ENCODE results near the gene DVL1.

DVL1 gene

DNA sequence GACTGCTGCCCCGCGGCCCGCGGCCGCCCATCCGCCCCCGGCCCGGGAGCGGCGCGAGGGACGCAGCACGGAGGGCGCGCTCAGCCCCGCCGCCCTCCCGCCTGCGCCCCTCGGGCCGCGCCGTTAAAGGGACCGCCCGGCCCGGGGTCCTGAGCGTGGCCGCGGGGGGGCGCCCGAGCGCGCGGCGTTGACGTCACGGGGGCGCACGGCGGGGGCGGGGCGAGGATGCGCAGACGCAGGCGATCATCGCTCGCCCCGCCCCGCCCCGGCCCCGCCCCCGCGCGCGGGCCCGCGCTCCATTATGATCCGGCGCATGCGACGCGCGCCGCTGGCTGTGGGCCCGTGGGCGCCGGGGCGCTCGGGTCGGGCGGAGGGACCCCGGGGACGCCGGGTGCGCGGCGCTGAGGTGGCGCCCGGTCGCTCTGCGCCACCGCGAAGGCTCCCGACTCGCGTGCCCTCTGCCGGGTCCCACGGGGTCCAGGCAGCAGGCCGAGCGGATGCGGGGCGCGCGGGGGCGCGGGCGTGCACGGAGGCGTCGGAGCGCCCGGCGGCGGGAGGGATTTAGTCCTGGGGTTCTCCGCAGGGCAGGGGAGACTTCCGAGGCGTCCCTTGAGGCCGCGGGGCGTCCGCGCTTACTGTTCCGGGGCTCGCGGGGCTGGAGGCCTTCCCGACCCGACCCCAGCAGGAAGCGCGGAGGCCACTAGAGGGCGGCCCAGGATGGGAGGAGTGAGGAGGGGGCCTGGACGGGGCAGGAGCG is at the start of gene DVL1:
Gene DVL1, minus strand, starts transcription at position 163 of the 757 bp plus-strand sequence. CDS start 353 bp downstream, outside the sequence.
- Histone ChIP-seq H3K4me2 (ENCODE audit: low read length) (peak within 1 kb of the TSS; percentile 81), H3K4me3 (ENCODE audit: low read length) (peak within 1 kb of the TSS; percentile 99), H2AFZ (ENCODE audit: low read depth, low read length) (peak within 1 kb of the TSS; percentile 79; the same call in 1 of the 2 replicates), H3K9ac (ENCODE audit: low read length) (peak within 1 kb of the TSS; percentile 97), H3K27me3 (ENCODE audit: low read depth, low read length) (no peaks in the 10 kb centered on the region), H4K20me1 (ENCODE audit: insufficient read depth, low read length) (peaks cover 28% of the 10 kb centered on the region; the same call in 1 of the 2 replicates), H3K4me1 (ENCODE audit: low read length) (peaks cover 19% of the 10 kb centered on the region), H3K9me3 (ENCODE audit: insufficient read depth, low read length) (no peaks in the 10 kb centered on the region), H3K36me3 (replicated peaks; ENCODE audit: low read depth, low read length) (no peaks in the 10 kb centered on the region), H3K79me2 (ENCODE audit: low read length) (peaks cover 45% of the 10 kb centered on the region), H3K27ac (ENCODE audit: low read length) (peak within 1 kb of the TSS; percentile 75)
- TF ChIP-seq, protein P1, sequence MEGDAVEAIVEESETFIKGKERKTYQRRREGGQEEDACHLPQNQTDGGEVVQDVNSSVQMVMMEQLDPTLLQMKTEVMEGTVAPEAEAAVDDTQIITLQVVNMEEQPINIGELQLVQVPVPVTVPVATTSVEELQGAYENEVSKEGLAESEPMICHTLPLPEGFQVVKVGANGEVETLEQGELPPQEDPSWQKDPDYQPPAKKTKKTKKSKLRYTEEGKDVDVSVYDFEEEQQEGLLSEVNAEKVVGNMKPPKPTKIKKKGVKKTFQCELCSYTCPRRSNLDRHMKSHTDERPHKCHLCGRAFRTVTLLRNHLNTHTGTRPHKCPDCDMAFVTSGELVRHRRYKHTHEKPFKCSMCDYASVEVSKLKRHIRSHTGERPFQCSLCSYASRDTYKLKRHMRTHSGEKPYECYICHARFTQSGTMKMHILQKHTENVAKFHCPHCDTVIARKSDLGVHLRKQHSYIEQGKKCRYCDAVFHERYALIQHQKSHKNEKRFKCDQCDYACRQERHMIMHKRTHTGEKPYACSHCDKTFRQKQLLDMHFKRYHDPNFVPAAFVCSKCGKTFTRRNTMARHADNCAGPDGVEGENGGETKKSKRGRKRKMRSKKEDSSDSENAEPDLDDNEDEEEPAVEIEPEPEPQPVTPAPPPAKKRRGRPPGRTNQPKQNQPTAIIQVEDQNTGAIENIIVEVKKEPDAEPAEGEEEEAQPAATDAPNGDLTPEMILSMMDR (IDR thresholded peaks at IDR 0.05; ENCODE audit: low read depth, low read length) = peak; percentile 44
- no peak for TF ChIP-seq EZH2phosphoT487 (IDR thresholded peaks at IDR 0.05; ENCODE audit: low read depth)

DNA sequence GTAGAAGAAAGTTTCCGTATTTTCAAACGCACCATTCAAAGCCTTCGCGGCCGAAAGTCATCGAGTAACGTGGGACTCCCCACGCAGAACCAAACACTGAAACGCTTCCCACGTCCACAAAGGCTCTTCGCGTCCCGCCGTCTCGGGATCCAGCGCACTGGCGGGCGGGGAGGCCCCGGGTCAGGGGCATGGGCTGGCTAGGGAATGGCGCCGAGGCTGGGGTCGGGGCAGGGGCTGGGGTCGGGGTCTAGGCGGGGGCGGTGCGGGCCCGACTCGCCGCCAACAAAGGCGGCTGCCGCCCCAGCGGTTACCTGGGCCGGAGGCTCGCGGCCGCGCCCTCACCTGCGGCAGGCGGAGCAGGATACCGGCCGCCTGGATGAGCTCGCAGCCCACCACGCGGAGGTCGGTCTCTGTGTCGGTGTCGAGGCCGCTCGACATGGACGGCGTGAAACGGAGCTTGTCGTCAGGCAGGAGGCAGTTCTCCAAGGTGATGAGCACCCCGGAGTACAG is 49.5 kb upstream of the DVL1 start:
- H3K27ac ChIP-seq (ENCODE audit: low read length) = peak overlapping the region; percentile 61
- no peak for TF ChIP-seq EZH2phosphoT487 (IDR thresholded peaks at IDR 0.05; ENCODE audit: low read depth)
- TF ChIP-seq, protein P1 (IDR thresholded peaks at IDR 0.05; ENCODE audit: low read depth, low read length) = no peak
- peak overlapping the region; percentile 94 for H3K9ac ChIP-seq (ENCODE audit: low read length)
- H3K4me2 ChIP-seq (ENCODE audit: low read length) = peak overlapping the region; percentile 95
- peaks cover 20% of the 10 kb centered on the region for H3K4me1 ChIP-seq (ENCODE audit: low read length)
- peaks cover 71% of the 10 kb centered on the region for H3K79me2 ChIP-seq (ENCODE audit: low read length)
- peak overlapping the region; percentile 96 for H3K4me3 ChIP-seq (ENCODE audit: low read length)
- no peaks in the 10 kb centered on the region for H4K20me1 ChIP-seq (ENCODE audit: insufficient read depth, low read length)
- no peaks in the 10 kb centered on the region for H3K9me3 ChIP-seq (ENCODE audit: insufficient read depth, low read length)
- H3K36me3 ChIP-seq (replicated peaks; ENCODE audit: low read depth, low read length) = peaks cover 55% of the 10 kb centered on the region
- no peak overlapping the region for H2AFZ ChIP-seq (ENCODE audit: low read depth, low read length)
- H3K27me3 ChIP-seq (ENCODE audit: low read depth, low read length) = no peaks in the 10 kb centered on the region

DNA sequence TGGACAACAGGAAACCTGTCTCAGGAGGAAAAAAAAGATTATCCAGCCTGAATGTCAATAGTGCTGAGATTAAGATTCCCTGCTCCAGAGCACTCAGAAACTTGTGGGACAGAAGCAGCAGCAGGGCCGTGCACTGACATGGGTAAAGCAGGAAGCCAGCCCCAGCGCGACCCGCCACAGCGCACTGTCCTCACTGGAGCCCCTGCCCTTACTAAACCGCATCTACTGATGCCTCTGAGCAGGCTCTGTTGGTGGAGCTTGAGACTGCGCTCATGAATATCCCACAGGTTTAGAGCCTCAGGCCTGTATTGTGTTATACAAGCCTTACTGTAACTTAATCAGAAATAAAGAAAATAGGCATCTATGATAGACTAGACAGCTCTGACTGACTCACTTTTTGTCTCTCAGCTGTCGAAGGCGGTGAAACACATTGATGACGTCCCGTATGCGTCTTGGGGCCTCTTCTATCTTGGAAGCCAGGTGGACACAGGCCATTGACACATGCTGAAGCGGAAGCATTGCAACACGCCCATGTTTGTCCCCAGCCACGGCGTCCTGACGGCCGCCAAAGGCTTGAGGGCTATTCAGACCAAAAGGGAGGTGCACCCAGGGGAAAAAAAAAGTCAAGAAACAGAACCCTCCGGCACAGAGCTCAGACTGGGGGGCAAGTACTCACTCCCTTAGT is 48.8 kb upstream of the DVL1 start:
- no peaks in the 10 kb centered on the region for H4K20me1 ChIP-seq (ENCODE audit: insufficient read depth, low read length)
- no peaks in the 10 kb centered on the region for H3K9me3 ChIP-seq (ENCODE audit: insufficient read depth, low read length)
- H3K27ac ChIP-seq (ENCODE audit: low read length) = peak overlapping the region; percentile 61
- no peak for TF ChIP-seq EZH2phosphoT487 (IDR thresholded peaks at IDR 0.05; ENCODE audit: low read depth)
- TF ChIP-seq, protein P1 (IDR thresholded peaks at IDR 0.05; ENCODE audit: low read depth, low read length) = no peak
- H3K4me2 ChIP-seq (ENCODE audit: low read length) = peak overlapping the region; percentile 95
- peaks cover 75% of the 10 kb centered on the region for H3K79me2 ChIP-seq (ENCODE audit: low read length)
- peaks cover 20% of the 10 kb centered on the region for H3K4me1 ChIP-seq (ENCODE audit: low read length)
- no peak overlapping the region for H2AFZ ChIP-seq (ENCODE audit: low read depth, low read length)
- peak overlapping the region; percentile 96 for H3K4me3 ChIP-seq (ENCODE audit: low read length)
- no peaks in the 10 kb centered on the region for H3K27me3 ChIP-seq (ENCODE audit: low read depth, low read length)
- peaks cover 58% of the 10 kb centered on the region for H3K36me3 ChIP-seq (replicated peaks; ENCODE audit: low read depth, low read length)
- H3K9ac ChIP-seq (ENCODE audit: low read length) = peak overlapping the region; percentile 94

DNA sequence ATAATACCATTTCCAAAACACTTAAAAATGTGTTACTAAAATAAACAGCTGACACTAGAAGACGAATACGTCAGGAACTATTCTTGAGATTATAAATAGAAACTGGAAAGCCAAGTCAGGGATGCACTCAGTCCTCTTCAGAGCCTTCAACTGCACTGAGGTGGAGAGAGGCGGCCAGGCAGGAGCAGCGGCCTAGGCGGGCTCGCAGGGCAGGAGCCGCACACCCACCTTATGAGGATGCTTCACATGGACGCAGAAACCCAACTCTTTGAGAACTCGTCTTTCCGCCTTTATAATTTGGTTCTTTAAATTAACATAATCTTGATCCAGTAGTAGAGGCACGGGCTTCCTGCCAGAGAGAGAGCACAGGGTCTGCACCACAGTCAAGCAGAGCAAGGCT is 45.9 kb upstream of the DVL1 start:
- H3K4me2 ChIP-seq (ENCODE audit: low read length) = no peak overlapping the region
- TF ChIP-seq, protein P1 (IDR thresholded peaks at IDR 0.05; ENCODE audit: low read depth, low read length) = no peak
- TF ChIP-seq EZH2phosphoT487 (IDR thresholded peaks at IDR 0.05; ENCODE audit: low read depth) = no peak

More for the DNA sequence above, 45.9 kb upstream of the DVL1 start:
- Histone ChIP-seq H3K36me3 (replicated peaks; ENCODE audit: low read depth, low read length) (peaks cover 64% of the 10 kb centered on the region), H3K4me3 (ENCODE audit: low read length) (no peak overlapping the region), H4K20me1 (ENCODE audit: insufficient read depth, low read length) (no peaks in the 10 kb centered on the region), H3K9me3 (ENCODE audit: insufficient read depth, low read length) (no peaks in the 10 kb centered on the region), H3K27me3 (ENCODE audit: low read depth, low read length) (no peaks in the 10 kb centered on the region), H3K27ac (ENCODE audit: low read length) (no peak overlapping the region), H3K79me2 (ENCODE audit: low read length) (peaks cover 59% of the 10 kb centered on the region), H2AFZ (ENCODE audit: low read depth, low read length) (no peak overlapping the region), H3K4me1 (ENCODE audit: low read length) (peaks cover 9% of the 10 kb centered on the region), H3K9ac (ENCODE audit: low read length) (no peak overlapping the region)

Data from OCI-LY3 (cell line).